Activated CD4-positive, alpha-beta T cell treated with anti-CD3 and anti-CD28 coated beads for 36 hours (primary cell): Measurements from ENCODE around the gene TBCCD1. TPM values are rescaled to one million over a fixed set of nuclear protein-coding genes. Genes with fewer than 3 reads are reported as not detected.

Experiments
- ATAC-seq: fragments of 200-7000 bp; cut with Tn5 transposase; one replicate; pipeline ENCODE4 v1.10.0; 2021; ENCODE audit warnings: mild to moderate bottlenecking, moderate library complexity
- CTCF ChIA-PET: fragments of 350-600 bp; sonication (Branson Sonifier 250); formaldehyde crosslinking; loops from one replicate; lab custom pipeline; 2021; ENCODE audit warnings: antibody characterized with exemption; lab: Charles Lee
- POLR2A ChIA-PET: fragments of 350-600 bp; sonication (Branson Sonifier 250); formaldehyde crosslinking; loops from one replicate; lab custom pipeline; 2021; ENCODE audit warnings: antibody characterized with exemption, inconsistent platforms; lab: Charles Lee
- DNase-seq: peaks from one replicate; pipeline ENCODE4 v3.0.0-alpha.2; 2020
- H3K27ac Mint-ChIP-seq: one replicate; pipeline ENCODE4 v1.8.0; 2021; ENCODE audit warnings: mixed read lengths
- H3K27me3 Mint-ChIP-seq: one replicate; pipeline ENCODE4 v1.8.0; 2021; ENCODE audit warnings: mixed read lengths
- H3K36me3 Mint-ChIP-seq: one replicate; pipeline ENCODE4 v1.8.0; 2021; ENCODE audit warnings: low read depth, mixed read lengths
- H3K4me1 Mint-ChIP-seq: one replicate; pipeline ENCODE4 v1.8.0; 2021; ENCODE audit warnings: mixed read lengths
- H3K4me3 Mint-ChIP-seq: one replicate; pipeline ENCODE4 v1.8.0; 2021; ENCODE audit warnings: mild to moderate bottlenecking, moderate library complexity, mixed read lengths
- H3K9me3 Mint-ChIP-seq: one replicate; pipeline ENCODE4 v1.8.0; 2021; ENCODE audit warnings: low read depth, mixed read lengths
- intact Hi-C, 2 experiments: fragments of 100-400 bp; cut with DNase I in 1 of 2; cut with micrococcal nuclease in 1 of 2; formaldehyde crosslinking; loops; one replicate each; pipeline versions ENCODE4 v1.14.2 to v1.15.1; 2022 to 2024; cut with DNase I, micrococcal nuclease
- total RNA-seq, 2 experiments: library from RNA; stranded (reverse); gene quantifications; one replicate each; pipeline ENCODE4 v1.2.3, GENCODE V29; 2021

TBCCD1 gene
- total RNA-seq, 2 experiments from 2014 or later = 10.5 to 11.4 TPM

GRCh38 chr3:186552408-186553031 is 14.6 kb downstream of the TBCCD1 start:
- DNase-seq = no peak
- peaks cover 40% of the 10 kb centered on the region for H3K36me3 Mint-ChIP-seq
- intact Hi-C loops = no loop called here
- ChIA-PET CTCF (interaction anchor here (0.6 to 2.0 kb wide), 5 partner anchors 12 to 609 kb away, joined by 3 to 10 read pairs (median 3); no protein-coding TSS in a partner anchor), POLR2A (no interaction called here)
- no peaks in the 10 kb centered on the region for H3K9me3 Mint-ChIP-seq
- no peak overlapping the region for H3K4me3 Mint-ChIP-seq
- H3K4me1 Mint-ChIP-seq = peaks cover 3% of the 10 kb centered on the region
- ATAC-seq = no peak
- H3K27me3 Mint-ChIP-seq = no peaks in the 10 kb centered on the region
- no peak overlapping the region for H3K27ac Mint-ChIP-seq

GRCh38 chr3:186551387-186551786 is 15.8 kb downstream of the TBCCD1 start:
- ChIA-PET CTCF (interaction anchor here (1.3 to 1.4 kb wide), 2 partner anchors 11 to 33 kb away, joined by 3 to 10 read pairs; no protein-coding TSS in a partner anchor), POLR2A (no interaction called here)
- Mint-ChIP-seq H3K9me3 (no peaks in the 10 kb centered on the region), H3K4me1 (no peaks in the 10 kb centered on the region), H3K27me3 (no peaks in the 10 kb centered on the region), H3K27ac (no peak overlapping the region), H3K4me3 (no peak overlapping the region), H3K36me3 (peaks cover 30% of the 10 kb centered on the region)
- no peak for DNase-seq
- intact Hi-C loops = no loop called here
- ATAC-seq = no peak

GRCh38 chr3:186549497-186549896 is 17.6 kb downstream of the TBCCD1 start:
- Mint-ChIP-seq H3K36me3 (peaks cover 21% of the 10 kb centered on the region), H3K27ac (no peak overlapping the region), H3K9me3 (no peaks in the 10 kb centered on the region), H3K4me3 (no peak overlapping the region), H3K4me1 (no peaks in the 10 kb centered on the region), H3K27me3 (no peaks in the 10 kb centered on the region)
- ChIA-PET CTCF (interaction anchor here (1.2 to 2.8 kb wide), 3 partner anchors 9 to 307 kb away, joined by 4 to 10 read pairs (median 4); no protein-coding TSS in a partner anchor), POLR2A (no interaction called here)
- no peak for ATAC-seq
- DNase-seq = no peak
- intact Hi-C loops = no loop called here

GRCh38 chr3:186544281-186544680 is 22.9 kb downstream of the TBCCD1 start, which contains the start of gene CRYGS:
Gene CRYGS, minus strand, starts transcription at chr3:186544380. Its CDS starts 54 bp downstream, at chr3:186544326.
- H3K9me3 Mint-ChIP-seq = no peaks in the 10 kb centered on the region
- no peak for DNase-seq
- ChIA-PET CTCF (interaction anchor here (0.8 to 7.8 kb wide), 3 partner anchors 71 to 601 kb away, joined by 3 to 90 read pairs (median 7); partner anchors contain the start of gene AHSG), POLR2A (no interaction called here)
- no peaks in the 10 kb centered on the region for H3K27me3 Mint-ChIP-seq
- intact Hi-C loops = no loop called here
- H3K27ac Mint-ChIP-seq = no peak within 1 kb of the TSS
- peaks cover 23% of the 10 kb centered on the region for H3K4me1 Mint-ChIP-seq
- H3K4me3 Mint-ChIP-seq = no peak within 1 kb of the TSS
- no peak for ATAC-seq
- peaks cover 11% of the 10 kb centered on the region for H3K36me3 Mint-ChIP-seq

- ChIA-PET CTCF (interaction anchor here (0.6 to 7.8 kb wide), 68 partner anchors 8 to 767 kb away, joined by 3 to 90 read pairs (median 5); partner anchors contain the start of genes AHSG, DNAJB11, ETV5 and TBCCD1), POLR2A (interaction anchor here (0.5 to 1.4 kb wide), 4 partner anchors 34 to 598 kb away, joined by 3 to 4 read pairs (median 3); no protein-coding TSS in a partner anchor)
- intact Hi-C loops = loop anchor here (1.0 to 2.0 kb wide), 6 partner anchors 26 to 882 kb away; partner anchors contain the start of gene TBCCD1 (in 1 of the 2)
- no peak for DNase-seq
- H3K36me3 Mint-ChIP-seq = peaks cover 13% of the 10 kb centered on the region
- H3K4me1 Mint-ChIP-seq = peaks cover 58% of the 10 kb centered on the region
- peak overlapping the region; percentile 64 for H3K27ac Mint-ChIP-seq
- H3K9me3 Mint-ChIP-seq = no peaks in the 10 kb centered on the region
- H3K4me3 Mint-ChIP-seq = no peak overlapping the region
- H3K27me3 Mint-ChIP-seq = no peaks in the 10 kb centered on the region
- peak; percentile 11 for ATAC-seq
Observed at GRCh38 chr3:186540835-186541226, 26.3 kb downstream of the TBCCD1 start.

- peaks cover 13% of the 10 kb centered on the region for H3K36me3 Mint-ChIP-seq
- H3K27ac Mint-ChIP-seq = peak overlapping the region; percentile 64
- peaks cover 63% of the 10 kb centered on the region for H3K4me1 Mint-ChIP-seq
- ChIA-PET POLR2A (interaction anchor here (0.5 to 1.4 kb wide), 7 partner anchors 33 to 597 kb away, joined by 3 to 15 read pairs (median 3); no protein-coding TSS in a partner anchor), CTCF (interaction anchor here (0.5 to 7.8 kb wide), 96 partner anchors 9 to 1046 kb away, joined by 3 to 90 read pairs (median 4); partner anchors contain the start of genes AHSG, DNAJB11, ETV5 and TBCCD1)
- no peaks in the 10 kb centered on the region for H3K9me3 Mint-ChIP-seq
- intact Hi-C loops = loop anchor here (1.0 to 2.0 kb wide), 6 partner anchors 26 to 882 kb away; partner anchors contain the start of gene TBCCD1 (in 1 of the 2)
- no peak overlapping the region for H3K4me3 Mint-ChIP-seq
- H3K27me3 Mint-ChIP-seq = no peaks in the 10 kb centered on the region
- ATAC-seq = peak; percentile 66
- peak; percentile 89 for DNase-seq
Observed at GRCh38 chr3:186540221-186540834, 26.8 kb downstream of the TBCCD1 start.

GRCh38 chr3:186538779-186539178 is 28.4 kb downstream of the TBCCD1 start:
- CTCF ChIA-PET = interaction anchor here (0.6 to 7.8 kb wide), 26 partner anchors 10 to 596 kb away, joined by 3 to 90 read pairs (median 8); partner anchors contain the start of gene AHSG
- Mint-ChIP-seq H3K36me3 (peaks cover 9% of the 10 kb centered on the region), H3K4me3 (no peak overlapping the region), H3K27ac (peak overlapping the region; percentile 38), H3K4me1 (peaks cover 76% of the 10 kb centered on the region), H3K9me3 (no peaks in the 10 kb centered on the region), H3K27me3 (no peaks in the 10 kb centered on the region)
- intact Hi-C loops = loop anchor here (5.0 to 10.0 kb wide), 4 partner anchors 76 to 434 kb away; partner anchors contain the start of gene ETV5 (in 1 of the 2)
- DNase-seq (no peak), ATAC-seq (no peak)
- POLR2A ChIA-PET = interaction anchor here (0.5 to 1.4 kb wide), 6 partner anchors 9 to 873 kb away, joined by 3 to 5 read pairs (median 3); no protein-coding TSS in a partner anchor

- CTCF ChIA-PET = interaction anchor here (0.8 to 5.9 kb wide), 9 partner anchors 18 to 593 kb away, joined by 3 to 59 read pairs (median 4); no protein-coding TSS in a partner anchor
- no peaks in the 10 kb centered on the region for H3K27me3 Mint-ChIP-seq
- ATAC-seq = peak; percentile 4
- POLR2A ChIA-PET = interaction anchor here (1.6 kb wide), 1 partner anchor 119 kb away, joined by 3 read pairs; no protein-coding TSS in a partner anchor
- H3K4me3 Mint-ChIP-seq = no peak overlapping the region
- intact Hi-C loops = loop anchor here (5.0 to 10.0 kb wide), 4 partner anchors 75 to 432 kb away; partner anchors contain the start of gene ETV5 (in 1 of the 2)
- peak overlapping the region; percentile 85 for H3K27ac Mint-ChIP-seq
- H3K36me3 Mint-ChIP-seq = peaks cover 9% of the 10 kb centered on the region
- no peak for DNase-seq
- no peaks in the 10 kb centered on the region for H3K9me3 Mint-ChIP-seq
- H3K4me1 Mint-ChIP-seq = peaks cover 92% of the 10 kb centered on the region
Observed at GRCh38 chr3:186536883-186537844, 30.0 kb downstream of the TBCCD1 start.

- Mint-ChIP-seq H3K4me1 (peaks cover 94% of the 10 kb centered on the region), H3K4me3 (peak overlapping the region; percentile 55), H3K36me3 (peaks cover 13% of the 10 kb centered on the region), H3K9me3 (peaks cover 4% of the 10 kb centered on the region), H3K27ac (peak overlapping the region; percentile 99), H3K27me3 (no peaks in the 10 kb centered on the region)
- ATAC-seq (peak; percentile 79), DNase-seq (peak; percentile 71)
- ChIA-PET POLR2A (interaction anchor here (0.6 to 2.8 kb wide), 14 partner anchors 15 to 591 kb away, joined by 3 to 27 read pairs (median 5); partner anchors contain the start of gene DNAJB11), CTCF (interaction anchor here (0.6 to 5.9 kb wide), 15 partner anchors 15 to 602 kb away, joined by 3 to 59 read pairs (median 4); partner anchors contain the start of gene DNAJB11)
- intact Hi-C loops = loop anchor here (1.0 to 10.0 kb wide), 8 partner anchors 13 to 557 kb away; partner anchors contain the start of gene ETV5 (in 2 of the 2)
Observed at GRCh38 chr3:186534113-186534669, 32.9 kb downstream of the TBCCD1 start.
